ENCODE measurements around the gene COPZ1.
"Not testable (repeated sequence)": the region's sequence is repeated elsewhere in the genome, so short reads cannot be mapped to it uniquely, and the experiment has no call there.

The COPZ1 gene

GRCh38 chr12:54294953-54295566, 29.9 kb upstream of the COPZ1 start:
- no peak for DNase-seq

GRCh38 chr12:54296393-54297099, 28.4 kb upstream of the COPZ1 start:
- DNase-seq = no peak

GRCh38 chr12:54298904-54299303, 26.0 kb upstream of the COPZ1 start:
- no peak for DNase-seq

- DNase-seq = no peak
These were observed 25.3 kb upstream of the COPZ1 start for GRCh38 chr12:54299515-54300224.

- DNase-seq = no peak
These were observed 24.7 kb upstream of the COPZ1 start for GRCh38 chr12:54300225-54300731.

GRCh38 chr12:54300732-54301427, 24.1 kb upstream of the COPZ1 start, which contains the start of gene NFE2:
NFE2 (minus strand) TSS chr12:54301015; CDS start chr12:54295248, 5,767 bp downstream.
- no peak for DNase-seq

- no peak for DNase-seq
These were observed 23.4 kb upstream of the COPZ1 start for GRCh38 chr12:54301428-54302048.

GRCh38 chr12:54303640-54304039, 21.3 kb upstream of the COPZ1 start:
- DNase-seq = no peak

GRCh38 chr12:54304187-54304810, 20.6 kb upstream of the COPZ1 start:
- DNase-seq = no peak

- no peak for DNase-seq
These were observed 17.8 kb upstream of the COPZ1 start for GRCh38 chr12:54306925-54307741.

- DNase-seq = no peak
These were observed 13.9 kb upstream of the COPZ1 start for GRCh38 chr12:54311051-54311450.

GRCh38 chr12:54312309-54312708, 12.6 kb upstream of the COPZ1 start:
- DNase-seq = not testable (repeated sequence)

GRCh38 chr12:54321363-54321762, 3.6 kb upstream of the COPZ1 start:
- no peak for DNase-seq

GRCh38 chr12:54325442-54326109, 645 bp downstream of the COPZ1 start:
- DNase-seq = not testable (repeated sequence)

GRCh38 chr12:54328595-54329337, 3.8 kb downstream of the COPZ1 start:
- DNase-seq = no peak

GRCh38 chr12:54329759-54330158, 4.8 kb downstream of the COPZ1 start:
- no peak for DNase-seq

- DNase-seq = no peak
These were observed 5.5 kb downstream of the COPZ1 start for GRCh38 chr12:54330442-54330841.

GRCh38 chr12:54331461-54331860, 6.5 kb downstream of the COPZ1 start:
- no peak for DNase-seq

GRCh38 chr12:54333420-54334034, 8.6 kb downstream of the COPZ1 start:
- DNase-seq = no peak
